WTC11 (cell line): Measurements from ENCODE around the gene FAM114A1. TPM values are rescaled to one million over a fixed set of nuclear protein-coding genes. Genes with fewer than 3 reads are reported as not detected.
A peak's percentile ranks its signal among the peaks of the same experiment; 100 is the strongest.

Source experiments
- ATAC-seq: fragments of 200-7000 bp; cut with Tn5 transposase; 2 replicates; pipeline ENCODE4 v1.10.0; 2021; ENCODE audit warnings: mild to moderate bottlenecking, moderate library complexity
- CTCF ChIA-PET: fragments of 300-600 bp; sonication (Branson Sonifier 250); formaldehyde crosslinking; loops from one replicate; lab custom pipeline; 2021; ENCODE audit warnings: antibody characterized with exemption; lab: Charles Lee
- POLR2A ChIA-PET: fragments of 350-600 bp; sonication (Branson Sonifier 250); formaldehyde crosslinking; loops from one replicate; lab custom pipeline; 2021; ENCODE audit warnings: antibody characterized with exemption; lab: Charles Lee
- DNase-seq: peaks from one replicate; pipeline ENCODE4 v3.0.0; 2021; ENCODE audit warnings: low spot score
- H3K27ac Mint-ChIP-seq: 2 replicates; pipeline ENCODE4 v1.8.0; 2021; ENCODE audit warnings: mixed read lengths
- H3K27me3 Mint-ChIP-seq: 2 replicates; pipeline ENCODE4 v1.8.0; 2021; ENCODE audit warnings: low read depth, mild to moderate bottlenecking, moderate library complexity, mixed read lengths
- H3K36me3 Mint-ChIP-seq: 2 replicates; pipeline ENCODE4 v1.8.0; 2021; ENCODE audit warnings: mixed read lengths
- H3K4me1 Mint-ChIP-seq: 2 replicates; pipeline ENCODE4 v1.8.0; 2022; ENCODE audit warnings: mixed read lengths
- H3K4me3 Mint-ChIP-seq: 2 replicates; pipeline ENCODE4 v1.8.0; 2021; ENCODE audit warnings: mild to moderate bottlenecking, moderate library complexity, mixed read lengths
- H3K9me3 Mint-ChIP-seq: 2 replicates; pipeline ENCODE4 v1.8.0; 2021; ENCODE audit warnings: mixed read lengths
- CBFB ChIP-seq: sonication (generic); formaldehyde crosslinking; IDR thresholded peaks from 2 replicates; pipeline ENCODE4 v1.8.1; 2022; ENCODE audit warnings: mild to moderate bottlenecking, low read depth, missing genetic modification reagents
- CTCF ChIP-seq: fragments of 200-600 bp; IDR thresholded peaks from 2 replicates; pipeline ENCODE4 v1.8.0; 2022; ENCODE audit warnings: antibody characterized with exemption
- E2F5 ChIP-seq: sonication (generic); formaldehyde crosslinking; IDR thresholded peaks from 2 replicates; pipeline ENCODE4 v1.8.1; 2022; ENCODE audit warnings: mild to moderate bottlenecking, moderate library complexity, missing genetic modification reagents
- FOXK1 ChIP-seq: sonication (generic); formaldehyde crosslinking; IDR thresholded peaks from 2 replicates; pipeline ENCODE4 v1.8.0; 2022; ENCODE audit warnings: mild to moderate bottlenecking, moderate library complexity, missing genetic modification reagents
- FOXP1 ChIP-seq: sonication (generic); formaldehyde crosslinking; IDR thresholded peaks from 2 replicates; pipeline ENCODE4 v1.8.0; 2022; ENCODE audit warnings: missing genetic modification reagents, mild to moderate bottlenecking, moderate library complexity, borderline replicate concordance
- NFE2L1 ChIP-seq: sonication (generic); formaldehyde crosslinking; IDR thresholded peaks from 2 replicates; pipeline ENCODE4 v1.8.1; 2023; ENCODE audit warnings: missing genetic modification reagents
- OVOL2 ChIP-seq: fragments of 250-450 bp; sonication (Bioruptor Pico); IDR thresholded peaks from 2 replicates; pipeline ENCODE4 v1.9.0; 2021; ENCODE audit warnings: mild to moderate bottlenecking, borderline replicate concordance
- PRRX2 ChIP-seq: fragments of 250-450 bp; sonication (Bioruptor Pico); IDR thresholded peaks from 2 replicates; pipeline ENCODE4 v1.8.0; 2021; ENCODE audit warnings: mild to moderate bottlenecking
- RELA ChIP-seq: sonication (generic); formaldehyde crosslinking; IDR thresholded peaks from 2 replicates; pipeline ENCODE4 v1.8.1; 2022; ENCODE audit warnings: missing genetic modification reagents, mild to moderate bottlenecking, borderline replicate concordance
- RORB ChIP-seq: fragments of 250-450 bp; sonication (Bioruptor Pico); IDR thresholded peaks from 2 replicates; pipeline ENCODE4 v1.9.0; 2021; ENCODE audit warnings: mild to moderate bottlenecking
- SOX15 ChIP-seq: fragments of 250-450 bp; sonication (Bioruptor Pico); IDR thresholded peaks from 2 replicates; pipeline ENCODE4 v1.9.0; 2021; ENCODE audit warnings: mild to moderate bottlenecking
- ZBTB21 ChIP-seq: sonication (generic); formaldehyde crosslinking; IDR thresholded peaks from 2 replicates; pipeline ENCODE4 v1.8.1; 2023; ENCODE audit warnings: mild to moderate bottlenecking, missing genetic modification reagents, borderline replicate concordance
- ZNF219 ChIP-seq: sonication (generic); formaldehyde crosslinking; IDR thresholded peaks from 2 replicates; pipeline ENCODE4 v1.8.0; 2023; ENCODE audit warnings: missing genetic modification reagents, mild to moderate bottlenecking, borderline replicate concordance
- ZNF396 ChIP-seq: fragments of 250-450 bp; sonication (Bioruptor Pico); IDR thresholded peaks from 2 replicates; pipeline ENCODE4 v1.8.0; 2021; ENCODE audit warnings: mild to moderate bottlenecking, moderate library complexity, borderline replicate concordance
- ZNF423 ChIP-seq: fragments of 250-450 bp; sonication (Bioruptor Pico); IDR thresholded peaks from 2 replicates; pipeline ENCODE4 v2.1.2; 2022; ENCODE audit warnings: mild to moderate bottlenecking, moderate library complexity
- total RNA-seq: library from RNA; stranded (reverse); gene quantifications from 3 replicates; pipeline ENCODE4 v1.2.3, GENCODE V29; 2021
- TF ChIP-seq, protein P1 (sequence below): sonication (generic); formaldehyde crosslinking; IDR thresholded peaks from 2 replicates; pipeline ENCODE4 v1.8.0; 2022; ENCODE audit warnings: mild to moderate bottlenecking, missing genetic modification reagents
- TF ChIP-seq, protein P2 (sequence below): sonication (generic); formaldehyde crosslinking; IDR thresholded peaks from 2 replicates; pipeline ENCODE4 v1.8.1; 2022; ENCODE audit warnings: low read depth, mild to moderate bottlenecking, moderate library complexity, missing genetic modification reagents, borderline replicate concordance
- TF ChIP-seq, protein P3 (sequence below): fragments of 250-450 bp; sonication (Bioruptor Pico); conservative IDR thresholded peaks from 2 replicates; pipeline ENCODE4 v1.9.0; 2021; ENCODE audit warnings: mild to moderate bottlenecking
- TF ChIP-seq, protein P4 (sequence below): sonication (generic); formaldehyde crosslinking; IDR thresholded peaks from 2 replicates; pipeline ENCODE4 v1.8.1; 2023; ENCODE audit warnings: mild to moderate bottlenecking, moderate library complexity, missing genetic modification reagents

FAM114A1 gene
- total RNA-seq, 1 experiment from 2014 or later: 17.6 TPM

- TF ChIP-seq CTCF (no peak), FOXP1 (no peak), ZNF219 (no peak), RELA (no peak)
- TF ChIP-seq, all 79 proteins: peak for 0
These were observed 4.0 kb downstream of the FAM114A1 start (continued) for GRCh38 chr4:38871593-38871992.

DNA sequence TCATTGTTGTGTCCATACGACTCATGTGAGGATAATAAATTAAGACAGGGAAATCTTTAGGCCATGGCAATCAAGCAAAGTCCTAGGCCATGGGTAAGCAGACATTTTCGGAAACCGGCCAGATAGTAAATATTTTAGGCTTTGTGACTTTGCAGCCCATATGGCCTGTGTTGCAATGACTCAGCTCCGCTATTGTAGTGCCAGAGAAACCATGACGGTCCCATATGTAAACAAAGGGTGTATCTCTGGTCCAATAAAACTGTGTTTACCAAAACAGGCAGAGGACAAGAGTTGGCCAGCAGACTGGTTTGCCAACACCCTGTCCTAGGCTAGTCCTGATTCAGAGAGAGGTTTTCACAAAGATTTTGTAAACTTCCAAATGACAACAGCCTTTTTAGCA lies 5.0 kb downstream of the FAM114A1 start:
- Mint-ChIP-seq H3K4me3 (no peak overlapping the region), H3K27me3 (no peaks in the 10 kb centered on the region), H3K27ac (no peak overlapping the region), H3K4me1 (peaks cover 12% of the 10 kb centered on the region), H3K36me3 (peaks cover 6% of the 10 kb centered on the region), H3K9me3 (peaks cover 13% of the 10 kb centered on the region)
- no peak for DNase-seq
- POLR2A ChIA-PET: no interaction called here
- ATAC-seq: no peak
- TF ChIP-seq, protein P1, sequence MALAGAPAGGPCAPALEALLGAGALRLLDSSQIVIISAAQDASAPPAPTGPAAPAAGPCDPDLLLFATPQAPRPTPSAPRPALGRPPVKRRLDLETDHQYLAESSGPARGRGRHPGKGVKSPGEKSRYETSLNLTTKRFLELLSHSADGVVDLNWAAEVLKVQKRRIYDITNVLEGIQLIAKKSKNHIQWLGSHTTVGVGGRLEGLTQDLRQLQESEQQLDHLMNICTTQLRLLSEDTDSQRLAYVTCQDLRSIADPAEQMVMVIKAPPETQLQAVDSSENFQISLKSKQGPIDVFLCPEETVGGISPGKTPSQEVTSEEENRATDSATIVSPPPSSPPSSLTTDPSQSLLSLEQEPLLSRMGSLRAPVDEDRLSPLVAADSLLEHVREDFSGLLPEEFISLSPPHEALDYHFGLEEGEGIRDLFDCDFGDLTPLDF: no peak
- TF ChIP-seq E2F5 (no peak), OVOL2 (CRISPR knock-in tag) (no peak), NFE2L1 (no peak), ZBTB21 (CRISPR knock-in tag) (no peak), RELA (no peak), ZNF396 (CRISPR knock-in tag) (no peak)
- CTCF ChIA-PET: interaction anchor here (2.5 kb wide), 1 partner anchor 12 kb away, joined by 18 read pairs; no protein-coding TSS in a partner anchor

GRCh38 chr4:38873290-38873944 lies 5.8 kb downstream of the FAM114A1 start:
- H3K4me1 Mint-ChIP-seq: peaks cover 11% of the 10 kb centered on the region
- TF ChIP-seq, protein P2, sequence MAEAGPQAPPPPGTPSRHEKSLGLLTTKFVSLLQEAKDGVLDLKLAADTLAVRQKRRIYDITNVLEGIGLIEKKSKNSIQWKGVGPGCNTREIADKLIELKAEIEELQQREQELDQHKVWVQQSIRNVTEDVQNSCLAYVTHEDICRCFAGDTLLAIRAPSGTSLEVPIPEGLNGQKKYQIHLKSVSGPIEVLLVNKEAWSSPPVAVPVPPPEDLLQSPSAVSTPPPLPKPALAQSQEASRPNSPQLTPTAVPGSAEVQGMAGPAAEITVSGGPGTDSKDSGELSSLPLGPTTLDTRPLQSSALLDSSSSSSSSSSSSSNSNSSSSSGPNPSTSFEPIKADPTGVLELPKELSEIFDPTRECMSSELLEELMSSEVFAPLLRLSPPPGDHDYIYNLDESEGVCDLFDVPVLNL: no peak
- TF ChIP-seq, protein P3, sequence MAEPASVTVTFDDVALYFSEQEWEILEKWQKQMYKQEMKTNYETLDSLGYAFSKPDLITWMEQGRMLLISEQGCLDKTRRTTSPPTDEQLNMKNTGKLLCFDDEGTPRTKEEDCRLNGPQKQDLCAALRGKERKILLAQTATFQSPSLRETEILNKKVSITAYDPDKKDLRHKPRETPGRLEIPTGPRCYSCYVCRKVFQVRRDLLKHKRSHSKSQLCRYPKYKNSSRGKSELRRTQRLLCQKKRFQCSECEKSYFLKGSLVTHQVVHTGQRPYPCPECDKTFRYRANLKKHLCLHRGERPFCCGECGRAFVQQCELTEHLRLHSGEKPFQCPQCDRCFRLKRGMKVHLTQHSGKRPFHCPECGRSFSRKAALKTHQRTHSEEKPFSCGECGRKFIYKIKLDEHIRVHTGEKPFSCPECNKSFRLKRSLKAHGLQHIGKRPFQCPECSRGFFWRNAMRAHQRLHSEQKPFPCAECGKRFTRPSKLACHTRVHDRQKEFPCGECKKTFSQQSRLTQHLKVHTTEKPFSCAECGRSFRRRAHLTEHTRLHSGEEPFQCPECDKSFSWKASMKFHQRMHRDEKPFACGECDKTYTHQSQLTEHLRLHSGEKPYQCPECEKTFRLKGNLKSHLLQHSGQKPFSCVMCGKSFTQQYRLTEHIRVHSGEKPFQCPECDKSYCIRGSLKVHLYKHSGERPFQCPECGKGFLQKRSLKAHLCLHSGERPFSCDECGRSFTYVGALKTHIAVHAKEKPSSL (CRISPR knock-in tag): no peak
- no peak for TF ChIP-seq ZNF219
- no peak for TF ChIP-seq FOXP1
- no peak for TF ChIP-seq PRRX2 (CRISPR knock-in tag)
- no peak for TF ChIP-seq SOX15 (CRISPR knock-in tag)
- TF ChIP-seq CBFB: no peak
- TF ChIP-seq, protein P4, sequence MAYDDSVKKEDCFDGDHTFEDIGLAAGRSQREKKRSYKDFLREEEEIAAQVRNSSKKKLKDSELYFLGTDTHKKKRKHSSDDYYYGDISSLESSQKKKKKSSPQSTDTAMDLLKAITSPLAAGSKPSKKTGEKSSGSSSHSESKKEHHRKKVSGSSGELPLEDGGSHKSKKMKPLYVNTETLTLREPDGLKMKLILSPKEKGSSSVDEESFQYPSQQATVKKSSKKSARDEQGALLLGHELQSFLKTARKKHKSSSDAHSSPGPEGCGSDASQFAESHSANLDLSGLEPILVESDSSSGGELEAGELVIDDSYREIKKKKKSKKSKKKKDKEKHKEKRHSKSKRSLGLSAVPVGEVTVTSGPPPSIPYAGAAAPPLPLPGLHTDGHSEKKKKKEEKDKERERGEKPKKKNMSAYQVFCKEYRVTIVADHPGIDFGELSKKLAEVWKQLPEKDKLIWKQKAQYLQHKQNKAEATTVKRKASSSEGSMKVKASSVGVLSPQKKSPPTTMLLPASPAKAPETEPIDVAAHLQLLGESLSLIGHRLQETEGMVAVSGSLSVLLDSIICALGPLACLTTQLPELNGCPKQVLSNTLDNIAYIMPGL (CRISPR knock-in tag): no peak
- no peak for TF ChIP-seq ZNF423 (CRISPR knock-in tag)
- no peak for TF ChIP-seq RORB (CRISPR knock-in tag)
- TF ChIP-seq FOXK1: no peak
- DNase-seq (no peak), ATAC-seq (0 out of 2 replicates have a peak, but pooled peaks have one; percentile 36)
- no peak overlapping the region for H3K4me3 Mint-ChIP-seq
- H3K27me3 Mint-ChIP-seq: no peaks in the 10 kb centered on the region
- H3K36me3 Mint-ChIP-seq: peaks cover 6% of the 10 kb centered on the region
- peaks cover 13% of the 10 kb centered on the region for H3K9me3 Mint-ChIP-seq
- CTCF ChIA-PET: interaction anchor here (0.6 to 2.5 kb wide), 4 partner anchors 12 to 1268 kb away, joined by 3 to 18 read pairs (median 6); no protein-coding TSS in a partner anchor
- no peak overlapping the region; the same call in 1 of the 2 replicates for H3K27ac Mint-ChIP-seq
- POLR2A ChIA-PET: no interaction called here
